GM12878 (cell line): ENCODE measurements around the gene MSI2. TPM values are rescaled to one million over a fixed set of nuclear protein-coding genes. Genes with fewer than 3 reads are reported as not detected.

Experiments used
- ATF2 ChIP-seq: IDR thresholded peaks from 2 replicates; pipeline ENCODE4 v1.6.1; 2012; ENCODE audit warnings: low read length, inconsistent platforms
- ATF7 ChIP-seq: fragments of 450-650 bp; IDR thresholded peaks from 2 replicates; pipeline ENCODE4 v1.6.1; 2016; ENCODE audit warnings: low read depth, mild to moderate bottlenecking
- BCLAF1 ChIP-seq: fragments of 450-650 bp; IDR thresholded peaks from 2 replicates; pipeline ENCODE4 v1.6.1; 2017; ENCODE audit warnings: antibody characterized with exemption, mild to moderate bottlenecking, moderate library complexity
- CBX5 ChIP-seq: sonication (generic); IDR thresholded peaks from 2 replicates; pipeline ENCODE4 v1.6.1; 2016; ENCODE audit warnings: low read depth, moderate library complexity, mild to moderate bottlenecking, inconsistent platforms
- CHD4 ChIP-seq: fragments of 200-600 bp; sonication (generic); IDR thresholded peaks from 2 replicates; pipeline ENCODE4 v1.6.1; 2016; ENCODE audit warnings: mild to moderate bottlenecking
- DPF2 ChIP-seq: fragments of 450-650 bp; IDR thresholded peaks from 2 replicates; pipeline ENCODE4 v1.6.1; 2017; ENCODE audit warnings: mild to moderate bottlenecking
- ESRRA ChIP-seq: IDR thresholded peaks from 2 replicates; pipeline ENCODE4 v1.6.1; 2012; ENCODE audit warnings: mild to moderate bottlenecking, low read length, improper control_type of control experiment
- ETV6 ChIP-seq, 2 experiments: fragments of 450-650 bp in 1 of 2; IDR thresholded peaks in 1 of 2; conservative IDR thresholded peaks in 1 of 2; 2 replicates each; pipeline ENCODE4 v1.6.1; 2014; ENCODE audit warnings: antibody characterized with exemption in 1 of 2, borderline replicate concordance in 1 of 2, low read depth in 1 of 2, mild to moderate bottlenecking in 1 of 2, moderate library complexity in 1 of 2
- FOXK2 ChIP-seq: fragments of 450-650 bp; IDR thresholded peaks from 2 replicates; pipeline ENCODE4 v1.6.1; 2017; ENCODE audit warnings: mild to moderate bottlenecking, moderate library complexity
- HDAC2 ChIP-seq: fragments of 200-600 bp; sonication (generic); IDR thresholded peaks from 2 replicates; pipeline ENCODE4 v1.6.1; 2017
- IRF4 ChIP-seq: IDR thresholded peaks from 2 replicates; pipeline ENCODE4 v1.6.1; 2011; ENCODE audit warnings: low read depth, low read length
- JUNB ChIP-seq: IDR thresholded peaks from 2 replicates; pipeline ENCODE4 v1.6.1; 2016; ENCODE audit warnings: antibody characterized with exemption, mild to moderate bottlenecking
- KAT2A ChIP-seq: conservative IDR thresholded peaks from 2 replicates; pipeline ENCODE4 v1.6.1; 2011; ENCODE audit warnings: low read depth, low read length; ENCODE audit not compliant: control insufficient read depth
- MTA3 ChIP-seq: IDR thresholded peaks from 2 replicates; pipeline ENCODE4 v1.6.1; 2012; ENCODE audit warnings: low read length, inconsistent platforms, borderline replicate concordance
- MXI1 ChIP-seq: fragments of 150-350 bp; IDR thresholded peaks from 2 replicates; pipeline ENCODE4 v1.6.1; 2011; ENCODE audit warnings: low read depth, mild to moderate bottlenecking, inconsistent platforms, low read length, improper control_type of control experiment
- MYB ChIP-seq: fragments of 150-350 bp; IDR thresholded peaks from 2 replicates; pipeline ENCODE4 v1.6.1; 2014; ENCODE audit warnings: mild to moderate bottlenecking, low read depth, low read length, borderline replicate concordance
- NFYB ChIP-seq: IDR thresholded peaks from 2 replicates; pipeline ENCODE4 v1.6.1; 2011; ENCODE audit warnings: low read depth, mild to moderate bottlenecking, low read length, improper control_type of control experiment, moderate library complexity; ENCODE audit not compliant: insufficient read depth
- NR2C1 ChIP-seq: fragments of 450-650 bp; IDR thresholded peaks from 2 replicates; pipeline ENCODE4 v1.6.1; 2017; ENCODE audit warnings: antibody characterized with exemption, mild to moderate bottlenecking, moderate library complexity
- POLR2A ChIP-seq: IDR thresholded peaks from 2 replicates; pipeline ENCODE4 v1.6.1; 2011; ENCODE audit warnings: low read depth, mild to moderate bottlenecking, low read length
- POLR2AphosphoS2 ChIP-seq: IDR thresholded peaks from 2 replicates; pipeline ENCODE4 v1.6.1; 2011; ENCODE audit warnings: low read depth, mild to moderate bottlenecking, low read length, improper control_type of control experiment, moderate library complexity
- SIX5 ChIP-seq: IDR thresholded peaks from 2 replicates; pipeline ENCODE4 v1.6.1; 2011; ENCODE audit warnings: mild to moderate bottlenecking, low read depth, low read length, moderate library complexity; ENCODE audit not compliant: severe bottlenecking
- SUPT20H ChIP-seq: IDR thresholded peaks from 2 replicates; pipeline ENCODE4 v1.6.1; 2011; ENCODE audit warnings: low read depth, mild to moderate bottlenecking, low read length, moderate library complexity, borderline replicate concordance; ENCODE audit not compliant: control insufficient read depth
- SUZ12 ChIP-seq: fragments of 200-600 bp; sonication (generic); IDR thresholded peaks from one replicate; pipeline ENCODE4 v1.6.1; 2018; ENCODE audit warnings: antibody characterized with exemption, mild to moderate bottlenecking; ENCODE audit not compliant: unreplicated experiment
- TCF3 ChIP-seq: IDR thresholded peaks from 2 replicates; pipeline ENCODE4 v1.6.1; 2012; ENCODE audit warnings: low read depth, mild to moderate bottlenecking, low read length, borderline replicate concordance; ENCODE audit not compliant: insufficient read depth
- TCF7 ChIP-seq: IDR thresholded peaks from 2 replicates; pipeline ENCODE4 v1.6.1; 2014; ENCODE audit warnings: antibody characterized with exemption, borderline replicate concordance
- USF2 ChIP-seq: IDR thresholded peaks from 2 replicates; pipeline ENCODE4 v1.6.1; 2011; ENCODE audit warnings: low read depth, low read length, improper control_type of control experiment, borderline replicate concordance
- ZNF24 ChIP-seq: fragments of 450-650 bp; IDR thresholded peaks from 2 replicates; pipeline ENCODE4 v1.6.1; 2017; ENCODE audit warnings: antibody characterized with exemption, mild to moderate bottlenecking
- polyA plus RNA-seq, 11 experiments: library from polyadenylated mRNA; depleted of rRNA in 4 of 11; unstranded in 6 of 11; stranded (reverse) in 5 of 11; fragments of >200 nt; fragmentation: Nextera tagmentation in 4 of 11; fragmentation: Illumina TruSeq in 1 of 11; extraction: Ambion mirVana in 4 of 11; extraction: Trizol in 1 of 11; gene quantifications; 1 replicate in 1 of 11; 2 replicates in 10 of 11; pipeline versions ENCODE4 v1.2.1 to v1.2.3, GENCODE V29; 2011 to 2016; ENCODE audit warnings: inconsistent platforms in 2 of 11, missing spikeins in 2 of 11, low read depth in 1 of 11
- total RNA-seq, 4 experiments: library from RNA; depleted of rRNA in 3 of 4; stranded (reverse); fragments of >200 nt in 3 of 4; fragmentation: Illumina TruSeq in 1 of 4; extraction: Trizol in 1 of 4; gene quantifications; 2 replicates each; pipeline versions ENCODE4 v1.2.1 to v1.2.3, GENCODE V29; 2013 to 2021

The MSI2 gene
- total and polyA plus RNA-seq, 10 of the 15 experiments (the other 5 are each of a cell fraction or from before 2014, with no cell fraction given) = 6.1 to 76.1 (median 42.0) TPM

- peak; percentile 42; the same call in 1 of the 2 replicates for TF ChIP-seq FOXK2
- TF ChIP-seq TCF3 = peak; percentile 84; the same call in 1 of the 2 replicates
- TF ChIP-seq NFYB = no peak
- TF ChIP-seq MYB = peak; percentile 79
- peak; percentile 70 for TF ChIP-seq JUNB
- no peak for TF ChIP-seq USF2
- TF ChIP-seq IRF4 = peak; percentile 64
- peak; percentile 59 for TF ChIP-seq POLR2A
- peak in 1 of 2 experiments; percentile 79; a peak in 1 of 4 replicates for TF ChIP-seq ETV6 (conservative IDR thresholded peaks at IDR 0.05 in 1 of 2, IDR thresholded peaks at IDR 0.05 in 1 of 2; ENCODE audit: borderline replicate concordance in 1 of 2, low read depth in 1 of 2)
- peak; percentile 97 for TF ChIP-seq CBX5
- TF ChIP-seq HDAC2 = no peak
- no peak for TF ChIP-seq CHD4
- TF ChIP-seq MTA3 = peak; percentile 94
- TF ChIP-seq SIX5 = no peak
- peak; percentile 39; the same call in 1 of the 2 replicates for TF ChIP-seq MXI1
- no peak for TF ChIP-seq NR2C1
- no peak for TF ChIP-seq POLR2AphosphoS2
- TF ChIP-seq ESRRA = peak; percentile 94; the same call in 1 of the 2 replicates
- TF ChIP-seq ATF7 = peak; percentile 89
- peak; percentile 98 for TF ChIP-seq ATF2
- no peak for TF ChIP-seq KAT2A
- TF ChIP-seq DPF2 = peak; percentile 84
- peak; percentile 78; the same call in 1 of the 2 replicates for TF ChIP-seq TCF7
- no peak for TF ChIP-seq SUPT20H
- no peak for TF ChIP-seq BCLAF1
- TF ChIP-seq SUZ12 = no peak
- TF ChIP-seq ZNF24 = 0 out of 2 replicates have a peak, but pooled peaks have one; percentile 57
Measured at GRCh38 chr17:57455063-57455914, 199.0 kb downstream of the MSI2 start (continued).
